ENCODE measurements around the gene PPP2R3C. TPM values are rescaled to one million over a fixed set of nuclear protein-coding genes. Genes with fewer than 3 reads are reported as not detected.

Gene PPP2R3C
- total RNA-seq, 1 donor, result 51.1 TPM

GRCh38 chr14:35133542-35134328, 11.9 kb upstream of the PPP2R3C start:
- DNase-seq (ENCODE audit: low read depth), result no peak
- no peak for TF ChIP-seq CTCF (IDR thresholded peaks at IDR 0.05; ENCODE audit: insufficient read depth, low read length)
- H3K4me3 ChIP-seq (ENCODE audit: low read depth, low read length), result no peak overlapping the region

- no peak overlapping the region for H3K4me3 ChIP-seq (ENCODE audit: low read depth, low read length)
- no peak for TF ChIP-seq CTCF (IDR thresholded peaks at IDR 0.05; ENCODE audit: insufficient read depth, low read length)
- no peak for DNase-seq (ENCODE audit: low read depth)
Observed at GRCh38 chr14:35124127-35124526, 2.3 kb upstream of the PPP2R3C start.

- peak overlapping the region; percentile 89 for H3K4me3 ChIP-seq (ENCODE audit: low read depth, low read length)
- no peak for TF ChIP-seq CTCF (IDR thresholded peaks at IDR 0.05; ENCODE audit: insufficient read depth, low read length)
- DNase-seq (ENCODE audit: low read depth), result no peak
Observed at GRCh38 chr14:35123388-35123703, 1.6 kb upstream of the PPP2R3C start.

- DNase-seq (ENCODE audit: low read depth), result peak; percentile 48
- peak overlapping the region; percentile 89 for H3K4me3 ChIP-seq (ENCODE audit: low read depth, low read length)
- TF ChIP-seq CTCF (IDR thresholded peaks at IDR 0.05; ENCODE audit: insufficient read depth, low read length), result no peak
Observed at GRCh38 chr14:35122696-35123387, 1.1 kb upstream of the PPP2R3C start.

GRCh38 chr14:35121026-35121886, 534 bp downstream of the PPP2R3C start:
- H3K4me3 ChIP-seq (ENCODE audit: low read depth, low read length), result peak overlapping the region; percentile 89
- DNase-seq (ENCODE audit: low read depth), result peak; percentile 32
- TF ChIP-seq CTCF (IDR thresholded peaks at IDR 0.05; ENCODE audit: insufficient read depth, low read length), result no peak

GRCh38 chr14:35117112-35117511, 4.7 kb downstream of the PPP2R3C start:
- TF ChIP-seq CTCF (IDR thresholded peaks at IDR 0.05; ENCODE audit: insufficient read depth, low read length), result no peak
- DNase-seq (ENCODE audit: low read depth), result no peak
- no peak overlapping the region for H3K4me3 ChIP-seq (ENCODE audit: low read depth, low read length)
